GM18861 (cell line): ENCODE data around the gene MUC16.
"Not testable (repeated sequence)": the region's sequence is repeated elsewhere in the genome, so short reads cannot be mapped to it uniquely, and the experiment has no call there.

Source experiments
- ATAC-seq: cut with Tn5 transposase; IDR thresholded peaks from one replicate; pipeline ENCODE4 v1.9.1; 2021; ENCODE audit not compliant: unreplicated experiment

MUC16 gene

DNA sequence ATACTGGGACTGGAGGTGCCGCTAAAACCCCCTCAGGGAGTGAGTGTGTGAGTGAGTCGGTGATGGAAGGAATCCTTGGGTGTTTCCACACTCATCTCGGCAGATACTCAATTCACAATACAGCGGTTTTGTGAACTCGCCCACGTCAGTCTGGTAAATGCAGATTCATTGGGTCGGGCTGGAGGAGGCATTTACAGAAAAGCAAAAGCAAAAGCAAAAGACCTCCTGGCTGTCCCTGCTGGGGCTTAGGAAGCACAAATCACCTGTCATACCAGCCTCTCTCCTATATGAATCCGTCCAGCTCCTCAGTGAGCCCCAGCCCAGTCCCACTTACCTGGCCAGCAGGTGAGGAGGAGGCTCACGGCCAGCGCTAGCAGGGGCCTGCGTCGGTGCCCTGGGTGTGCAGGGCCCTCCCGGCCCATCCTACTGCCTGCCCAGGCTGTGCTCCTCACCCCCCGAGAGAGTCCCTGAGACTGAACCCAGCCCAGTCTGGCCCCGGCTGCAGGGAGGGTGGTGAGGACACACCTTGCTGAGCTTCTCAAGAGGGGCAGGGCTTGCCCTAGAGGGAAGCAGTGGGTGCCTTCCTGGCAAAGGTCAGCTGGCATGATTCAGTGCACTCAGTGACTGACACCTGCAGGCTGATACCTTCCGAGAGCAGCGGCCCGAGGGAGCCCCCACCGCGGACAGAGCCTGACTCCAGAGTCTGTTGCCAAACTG lies at the start of gene MUC16:
Gene MUC16, minus strand, starts transcription at position 475 of the 717 bp plus-strand sequence.
- no peak for ATAC-seq

GRCh38 chr19:9058905-9059667 lies 48.9 kb upstream of the MUC16 start:
- no peak for ATAC-seq

- ATAC-seq: no peak
Observed at GRCh38 chr19:9057505-9058258, 47.5 kb upstream of the MUC16 start.

DNA sequence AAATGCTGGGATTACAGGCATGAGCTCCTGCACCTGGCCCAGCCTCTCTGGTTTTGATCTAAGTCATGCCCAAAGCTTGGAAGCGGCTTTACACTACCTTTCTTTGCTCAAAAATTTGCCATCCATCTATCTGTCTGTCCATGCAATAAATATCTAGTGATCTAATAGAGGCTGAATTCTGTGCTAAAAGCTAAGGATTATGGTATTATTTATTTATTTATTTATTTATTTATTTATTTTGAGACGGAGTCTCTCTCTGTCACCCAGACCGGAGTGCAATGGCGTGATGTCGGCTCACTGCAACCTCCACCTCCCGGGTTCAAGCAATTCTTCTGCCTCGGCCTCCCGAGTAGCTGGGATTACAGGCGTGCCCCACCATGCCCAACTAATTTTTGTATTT lies 45.9 kb upstream of the MUC16 start:
- not testable (repeated sequence) for ATAC-seq

GRCh38 chr19:9054765-9055164 lies 44.6 kb upstream of the MUC16 start:
- no peak for ATAC-seq

DNA sequence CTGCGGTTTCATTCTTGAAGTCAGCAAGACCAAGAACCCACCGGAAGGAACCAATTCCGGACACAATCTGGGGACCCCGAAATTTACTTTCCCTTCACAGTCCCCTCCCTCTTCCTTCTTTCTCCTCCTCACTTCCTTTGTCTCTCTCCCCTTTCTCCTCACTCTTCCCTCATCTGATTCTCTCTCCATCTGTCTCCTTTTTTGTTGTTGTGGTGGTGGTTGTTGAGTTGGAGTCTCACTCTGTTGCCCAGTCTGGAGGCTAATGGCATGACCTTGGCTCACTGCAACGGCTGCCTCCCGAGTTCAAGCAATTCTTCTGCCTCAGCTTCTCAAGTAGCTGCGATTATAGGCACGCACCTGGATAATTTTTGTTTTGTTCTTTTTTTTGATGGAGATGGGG lies 44.0 kb upstream of the MUC16 start:
- no peak for ATAC-seq

DNA sequence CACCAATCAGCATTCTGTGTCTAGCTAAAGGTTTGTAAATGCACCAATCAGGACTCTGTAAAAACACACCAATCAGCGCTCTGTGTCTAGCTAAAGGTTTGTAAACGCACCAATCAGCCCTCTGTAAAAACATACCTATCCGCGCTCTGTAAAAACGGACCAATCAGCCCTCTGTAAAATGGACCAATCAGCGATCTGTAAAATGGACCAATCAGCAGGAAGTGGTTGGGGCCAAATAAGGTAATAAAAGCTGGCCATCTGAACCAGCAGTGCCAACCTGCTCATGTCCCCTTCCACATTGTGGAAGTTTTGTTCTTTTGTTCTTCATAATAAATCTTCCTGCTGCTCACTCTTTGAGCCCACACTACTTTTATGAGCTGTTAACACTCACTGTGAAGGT lies 43.5 kb upstream of the MUC16 start:
- not testable (repeated sequence) for ATAC-seq

GRCh38 chr19:9052894-9053293 lies 42.7 kb upstream of the MUC16 start:
- ATAC-seq: no peak

DNA sequence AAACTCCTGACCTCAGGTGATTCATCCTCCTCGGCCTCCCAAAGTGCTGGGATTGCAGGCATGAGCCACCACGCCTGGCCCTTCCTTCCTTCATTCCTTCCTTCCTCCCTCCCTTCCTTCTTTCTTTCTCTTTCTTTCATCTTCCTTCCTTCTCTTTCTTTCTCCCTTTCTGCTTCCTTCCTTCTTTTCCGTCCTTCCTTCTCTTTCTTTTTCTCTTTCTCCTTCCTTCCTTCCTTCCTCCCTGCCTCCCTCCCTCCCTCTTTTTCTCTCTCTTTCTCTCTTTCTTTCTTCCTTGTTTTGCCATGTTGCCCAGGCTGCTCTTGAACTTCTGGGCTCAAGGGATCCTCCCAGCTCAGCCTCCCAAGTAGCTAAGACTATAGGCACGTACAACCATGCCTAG lies 36.5 kb upstream of the MUC16 start:
- no peak for ATAC-seq

DNA sequence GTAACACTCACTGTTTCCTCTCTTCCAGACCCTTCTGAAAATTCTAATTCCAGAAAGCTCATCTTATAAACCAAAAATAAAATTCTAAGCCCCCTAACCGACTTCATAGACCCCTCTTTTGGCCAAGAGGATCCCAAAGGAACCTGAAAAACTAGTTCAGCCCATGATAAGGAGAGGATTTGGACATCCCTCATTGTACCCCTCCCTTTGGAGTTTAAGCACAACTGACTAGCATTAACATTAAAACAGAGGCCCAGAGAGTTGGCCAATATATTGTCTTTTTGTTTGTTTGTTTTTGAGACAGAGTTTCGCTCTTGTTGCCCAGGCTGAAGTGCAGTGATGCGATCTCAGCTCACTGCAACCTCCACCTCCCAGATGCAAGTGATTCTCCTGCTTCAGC lies 34.2 kb upstream of the MUC16 start:
- no peak for ATAC-seq

GRCh38 chr19:9043524-9043923 lies 33.3 kb upstream of the MUC16 start:
- no peak for ATAC-seq

DNA sequence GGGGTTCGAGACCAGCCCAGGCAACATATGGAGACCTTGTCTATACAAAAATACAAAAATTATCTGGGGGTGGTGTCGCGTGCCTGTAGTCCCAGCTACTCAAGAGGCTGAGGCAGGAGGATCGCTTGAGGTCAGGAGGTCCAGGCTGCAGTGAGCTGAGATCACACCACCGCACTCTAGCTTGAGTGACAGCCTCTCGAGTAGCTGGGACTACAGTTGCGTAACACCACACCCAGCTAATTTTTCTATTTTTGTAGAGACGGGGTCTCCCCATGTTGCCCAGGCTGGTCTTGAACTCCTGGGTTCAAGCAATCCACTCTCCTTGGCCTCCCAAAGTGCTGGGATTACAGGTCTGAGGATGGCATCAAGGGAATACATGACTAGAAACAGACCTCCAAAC lies 30.8 kb upstream of the MUC16 start:
- no peak for ATAC-seq

DNA sequence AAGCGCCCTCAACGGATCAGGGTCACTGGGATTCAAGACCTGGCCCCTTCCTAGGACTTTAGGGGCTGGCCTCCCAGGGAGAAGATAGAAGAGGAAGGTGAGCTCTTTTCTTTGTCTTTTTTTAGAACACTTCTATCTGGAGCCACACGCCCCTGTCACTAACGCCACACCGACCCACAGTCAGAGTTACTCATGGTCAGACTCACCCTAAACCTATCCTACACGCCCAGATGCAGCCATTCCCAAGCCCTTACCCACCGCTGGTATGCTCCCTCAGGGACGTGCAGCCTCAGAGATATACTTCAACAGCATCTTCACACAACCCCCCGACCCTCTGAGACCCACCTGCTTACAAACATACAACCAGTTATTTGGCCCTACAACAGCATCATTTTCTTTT lies 29.9 kb upstream of the MUC16 start:
- no peak for ATAC-seq

DNA sequence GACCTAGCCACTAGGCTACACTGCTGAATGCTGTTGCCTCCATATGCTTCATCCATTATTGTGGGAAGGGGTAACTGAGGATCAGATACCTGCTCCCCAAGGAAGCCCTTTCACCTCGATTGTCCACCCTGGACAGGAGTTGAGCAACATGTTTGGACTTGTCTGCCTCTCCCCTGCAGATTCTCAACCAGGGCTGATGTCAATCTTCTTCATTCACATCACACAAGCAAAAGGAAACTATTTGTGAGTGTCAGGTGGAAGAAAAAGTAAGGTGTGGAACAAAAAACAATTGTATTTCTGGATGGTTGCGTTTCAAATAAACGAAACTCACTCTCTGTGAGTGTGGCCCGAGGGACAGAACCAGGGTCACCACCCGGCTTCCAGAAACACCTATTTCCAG lies 29.5 kb upstream of the MUC16 start:
- no peak for ATAC-seq

- ATAC-seq: no peak
Observed at GRCh38 chr19:9037400-9038062, 27.3 kb upstream of the MUC16 start.

- no peak for ATAC-seq
Observed at GRCh38 chr19:9032136-9032631, 22.0 kb upstream of the MUC16 start.

GRCh38 chr19:9018163-9018875 lies 8.1 kb upstream of the MUC16 start:
- ATAC-seq: no peak

- no peak for ATAC-seq
Observed at GRCh38 chr19:9014803-9015202, 4.6 kb upstream of the MUC16 start.

- ATAC-seq: no peak
Observed at GRCh38 chr19:9013988-9014387, 3.8 kb upstream of the MUC16 start.

DNA sequence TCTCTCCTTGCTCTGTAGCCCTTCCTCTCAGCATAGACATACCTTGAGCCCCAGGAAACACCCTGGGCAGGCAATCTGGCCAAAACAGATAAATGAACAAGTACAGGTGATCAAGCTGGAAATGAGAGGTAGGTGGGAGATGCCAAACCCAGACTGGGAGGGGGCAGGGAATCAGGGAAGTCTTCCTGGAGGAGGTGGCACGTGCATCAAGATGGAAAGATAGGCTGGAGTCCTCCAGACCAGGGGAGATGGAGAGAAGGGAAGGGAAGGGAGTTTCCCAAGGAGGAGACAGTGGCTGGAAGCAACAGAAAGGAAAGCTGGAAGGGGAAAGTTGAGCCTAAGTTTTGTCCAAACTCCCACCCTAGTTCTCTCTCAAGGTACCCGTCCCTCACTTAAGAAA lies 1.7 kb upstream of the MUC16 start:
- ATAC-seq: no peak

DNA sequence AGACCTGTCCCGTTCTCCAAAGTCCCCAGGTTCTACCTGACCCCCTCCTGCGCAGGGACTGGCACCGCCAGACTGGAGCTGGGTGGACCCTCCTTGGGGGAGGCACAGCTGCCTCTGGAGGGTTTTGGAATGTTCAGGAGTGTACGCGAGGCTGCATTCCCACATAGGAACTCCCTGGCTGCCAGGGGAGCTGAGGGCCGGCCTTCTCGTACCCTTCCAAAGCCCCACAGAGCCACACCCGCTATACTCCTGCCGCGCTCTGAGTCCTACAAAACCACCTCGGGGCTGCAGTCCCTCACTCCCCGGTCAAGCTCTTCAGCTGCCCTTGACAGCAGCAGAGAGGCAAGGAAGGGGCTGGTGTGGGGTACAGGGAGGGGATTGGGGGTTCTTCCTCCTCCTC lies 484 bp upstream of the MUC16 start:
- no peak for ATAC-seq
